Activated CD8-positive, alpha-beta memory T cell treated with anti-CD3 and anti-CD28 coated beads, Interleukin-2, amount 50 U/mL, for 24 hours (primary cell): Measurements from ENCODE around the gene PCDHGA1.

ENCODE experiments used
- DNase-seq: peaks from one replicate; pipeline ENCODE4 v3.0.0-alpha.2; 2020; ENCODE audit errors: extremely low read depth

PCDHGA1 gene

GRCh38 chr5:141512911-141513626 lies 182.8 kb downstream of the PCDHGA1 start:
- DNase-seq = no peak

GRCh38 chr5:141513627-141514329 lies 183.5 kb downstream of the PCDHGA1 start:
- DNase-seq = peak; percentile 44

GRCh38 chr5:141514330-141515133 lies 184.2 kb downstream of the PCDHGA1 start:
- DNase-seq = no peak

- no peak for DNase-seq
Observed at GRCh38 chr5:141515141-141515540, 184.8 kb downstream of the PCDHGA1 start.

GRCh38 chr5:141515946-141516671 lies 185.8 kb downstream of the PCDHGA1 start:
- no peak for DNase-seq

- no peak for DNase-seq
Observed at GRCh38 chr5:141516672-141517025, 186.3 kb downstream of the PCDHGA1 start.

GRCh38 chr5:141517312-141517711 lies 187.0 kb downstream of the PCDHGA1 start:
- DNase-seq = no peak

- DNase-seq = no peak
Observed at GRCh38 chr5:141517880-141518617, 187.7 kb downstream of the PCDHGA1 start.

GRCh38 chr5:141518618-141519015 lies 188.3 kb downstream of the PCDHGA1 start:
- DNase-seq = no peak

GRCh38 chr5:141519605-141520565 lies 189.6 kb downstream of the PCDHGA1 start:
- DNase-seq = no peak

- no peak for DNase-seq
Observed at GRCh38 chr5:141521244-141521781, 191.0 kb downstream of the PCDHGA1 start.

GRCh38 chr5:141522301-141522700 lies 192.0 kb downstream of the PCDHGA1 start:
- DNase-seq = no peak

- no peak for DNase-seq
Observed at GRCh38 chr5:141523991-141524390, 193.7 kb downstream of the PCDHGA1 start.

- DNase-seq = no peak
Observed at GRCh38 chr5:141524604-141525597, 194.6 kb downstream of the PCDHGA1 start.

GRCh38 chr5:141525653-141526052 lies 195.3 kb downstream of the PCDHGA1 start:
- no peak for DNase-seq

- DNase-seq = no peak
Observed at GRCh38 chr5:141527426-141527825, 197.1 kb downstream of the PCDHGA1 start.

GRCh38 chr5:141528291-141528984 lies 198.1 kb downstream of the PCDHGA1 start:
- no peak for DNase-seq

- DNase-seq = no peak
Observed at GRCh38 chr5:141529002-141529401, 198.7 kb downstream of the PCDHGA1 start.
